NOMO-1 treated with DMSO at 0.1 percent for 48 hours (cell line): ENCODE measurements around the gene GNB1L.
"Not testable (repeated sequence)": the region's sequence is repeated elsewhere in the genome, so short reads cannot be mapped to it uniquely, and the experiment has no call there.

Source experiments
- DNase-seq: peaks from one replicate; lab custom pipeline; 2025; ENCODE audit not compliant: unreplicated experiment; lab: John Stamatoyannopoulos, UW

Gene GNB1L

DNA sequence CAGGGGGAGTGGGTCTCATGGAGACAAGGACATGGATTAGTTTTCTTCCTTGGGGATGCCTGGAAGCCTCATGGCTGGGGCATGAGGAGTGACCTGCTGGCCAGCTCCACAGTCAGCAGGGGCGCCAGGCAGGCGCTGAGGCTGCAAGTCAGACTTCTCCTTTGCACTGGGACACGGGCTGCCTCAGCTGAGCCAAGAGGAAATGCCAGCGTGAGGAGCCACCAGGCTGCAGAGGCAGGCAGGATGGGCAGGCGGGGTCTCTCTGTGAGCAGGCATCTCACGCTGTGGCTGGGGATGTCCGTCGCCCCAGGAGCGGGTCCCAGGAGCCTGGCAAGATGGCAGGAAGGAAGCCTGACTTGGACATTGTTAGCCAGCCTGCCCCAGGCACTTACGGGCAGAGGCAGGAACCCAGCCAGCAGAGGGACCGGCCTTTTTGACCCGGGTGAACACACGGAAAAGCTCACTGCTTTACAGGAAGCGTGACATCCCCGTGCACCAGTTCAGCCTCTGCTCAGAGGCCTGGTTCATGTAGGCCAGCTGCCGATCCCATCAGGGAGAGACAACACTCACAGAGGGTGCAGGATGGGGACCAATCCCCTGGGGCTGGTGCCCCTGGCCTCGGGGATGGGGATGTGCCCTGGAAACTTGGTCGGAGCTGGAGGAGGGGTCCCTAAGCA lies 10.2 kb downstream of the GNB1L start:
- no peak for DNase-seq

GRCh38 chr22:19843857-19844376 lies 10.8 kb downstream of the GNB1L start:
- DNase-seq, result no peak

DNA sequence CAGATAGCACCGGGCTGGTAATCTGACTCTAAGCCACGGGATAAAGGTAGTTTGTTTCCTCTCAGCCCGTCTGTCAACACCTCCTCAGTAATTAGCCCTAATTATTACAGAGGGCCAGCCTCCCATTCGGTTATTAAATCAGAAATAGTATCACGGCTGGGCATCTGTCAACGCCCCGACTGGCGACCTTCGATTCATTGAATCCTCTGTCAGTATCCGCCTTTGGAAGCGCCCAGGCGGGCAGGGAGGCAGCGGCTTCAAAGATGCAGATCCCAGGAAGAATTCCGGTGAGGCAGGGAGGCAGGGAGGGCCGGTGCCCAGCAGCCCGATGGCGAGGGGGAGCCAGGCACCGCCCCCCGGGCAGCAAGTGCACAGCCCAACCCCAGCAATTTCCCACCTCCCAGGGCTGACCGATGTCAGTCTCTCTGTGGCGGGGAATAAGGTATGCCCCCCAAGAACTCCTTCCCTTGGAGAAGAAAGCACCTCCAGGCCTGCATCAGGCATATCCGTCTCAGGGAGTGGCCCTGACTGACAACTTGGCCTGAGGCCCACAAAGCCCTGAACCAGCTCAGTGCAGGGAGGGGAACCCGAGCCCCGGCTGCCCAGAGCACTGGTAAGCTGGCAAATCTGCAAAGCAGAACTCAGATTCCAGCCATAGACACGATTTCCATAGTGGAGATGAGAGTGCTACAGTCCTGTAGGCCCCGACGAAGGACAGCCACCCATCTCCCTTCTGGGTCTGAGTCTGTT lies 11.4 kb downstream of the GNB1L start:
- DNase-seq, result no peak

DNA sequence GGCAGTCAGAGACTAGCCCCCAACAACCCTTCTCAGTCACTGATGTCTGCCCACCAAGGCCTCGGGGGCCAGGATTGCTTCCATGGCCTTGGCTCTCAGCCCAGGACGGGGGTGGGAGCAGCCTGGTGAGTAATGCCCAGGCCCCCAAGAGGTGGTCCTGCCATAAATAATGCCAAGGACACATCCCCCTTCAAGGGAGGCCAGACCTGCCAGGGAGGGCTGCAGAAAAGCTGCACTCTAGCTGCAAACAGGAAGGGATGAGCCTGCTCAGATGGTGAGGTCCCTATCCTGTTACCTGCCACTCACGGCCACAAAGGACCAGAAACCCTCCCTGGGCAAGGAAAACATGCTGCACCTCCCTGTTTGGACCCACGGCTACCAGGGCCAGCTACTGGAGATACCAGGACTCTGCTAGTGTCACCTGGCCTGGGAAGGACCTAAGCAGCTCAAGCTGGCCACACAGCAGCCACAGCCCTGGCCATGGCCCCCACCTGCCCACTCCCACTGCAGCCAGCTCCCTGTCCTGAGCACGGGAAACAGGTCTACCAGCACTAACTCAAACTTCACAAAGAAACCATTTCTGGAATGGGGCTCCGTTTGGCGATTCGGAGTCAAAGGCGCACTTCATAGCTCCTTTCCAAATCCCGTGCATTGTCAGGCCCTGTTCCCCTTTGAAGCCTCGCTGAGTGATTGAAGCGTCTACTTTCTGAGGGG lies 12.1 kb downstream of the GNB1L start:
- DNase-seq, result no peak

GRCh38 chr22:19841641-19842392 lies 12.9 kb downstream of the GNB1L start:
- DNase-seq, result no peak

DNA sequence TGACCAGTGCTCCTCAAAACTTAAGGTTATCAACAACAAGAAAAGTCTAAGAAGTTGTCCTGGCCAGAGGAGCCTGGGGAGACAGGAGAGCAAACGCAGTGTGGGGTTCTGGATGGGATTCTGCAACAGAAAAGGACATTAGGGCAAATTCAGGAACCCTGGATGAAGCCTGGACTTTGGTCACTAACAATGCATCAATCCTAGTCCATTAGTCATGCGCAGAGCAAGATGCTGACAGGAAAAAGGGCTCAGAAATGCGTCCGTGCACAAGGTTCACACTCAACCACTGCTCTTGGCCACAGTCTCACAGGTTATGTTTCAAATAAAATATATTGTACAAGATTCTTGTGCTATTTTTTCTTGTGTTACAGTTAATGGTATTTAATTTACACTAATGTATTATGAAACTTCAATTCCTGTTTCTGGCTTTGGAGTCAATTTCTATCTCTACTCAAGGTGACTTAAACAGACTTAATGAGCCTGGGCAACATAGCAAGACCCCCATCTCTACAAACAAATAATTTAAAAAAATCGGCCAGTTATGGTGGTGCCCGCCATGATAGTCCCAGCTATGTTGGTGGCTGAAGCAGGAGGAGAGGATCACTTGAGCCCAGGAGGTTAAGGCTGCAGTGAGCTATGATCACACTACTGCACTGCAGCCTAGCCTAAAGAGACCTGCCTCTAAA lies 13.6 kb downstream of the GNB1L start:
- DNase-seq, result no peak

- DNase-seq, result no peak
Observed at GRCh38 chr22:19840059-19840458, 14.6 kb downstream of the GNB1L start.

DNA sequence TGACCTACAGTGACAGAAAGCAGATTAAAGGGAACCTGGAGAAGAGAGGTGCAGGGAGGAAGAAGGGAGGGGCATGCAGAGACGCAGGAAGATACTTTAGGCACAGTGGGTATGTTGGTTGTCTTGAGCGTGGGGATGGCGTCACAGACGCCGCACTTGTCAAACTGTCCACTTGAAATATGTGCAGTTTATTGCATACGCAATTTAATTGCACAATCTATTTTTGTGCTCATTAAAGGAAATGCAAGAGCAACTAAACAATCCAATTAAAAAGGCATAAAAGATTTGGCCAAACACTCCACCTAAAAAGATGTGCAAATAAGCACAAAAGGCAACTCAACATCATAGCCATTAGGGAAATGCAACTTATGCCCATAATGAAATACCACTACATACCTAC lies 16.8 kb downstream of the GNB1L start:
- DNase-seq, result no peak

GRCh38 chr22:19836512-19836911 lies 18.2 kb downstream of the GNB1L start:
- no peak for DNase-seq

GRCh38 chr22:19834599-19834998 lies 20.1 kb downstream of the GNB1L start:
- no peak for DNase-seq

- not testable (repeated sequence) for DNase-seq
Observed at GRCh38 chr22:19833327-19833726, 21.3 kb downstream of the GNB1L start.

DNA sequence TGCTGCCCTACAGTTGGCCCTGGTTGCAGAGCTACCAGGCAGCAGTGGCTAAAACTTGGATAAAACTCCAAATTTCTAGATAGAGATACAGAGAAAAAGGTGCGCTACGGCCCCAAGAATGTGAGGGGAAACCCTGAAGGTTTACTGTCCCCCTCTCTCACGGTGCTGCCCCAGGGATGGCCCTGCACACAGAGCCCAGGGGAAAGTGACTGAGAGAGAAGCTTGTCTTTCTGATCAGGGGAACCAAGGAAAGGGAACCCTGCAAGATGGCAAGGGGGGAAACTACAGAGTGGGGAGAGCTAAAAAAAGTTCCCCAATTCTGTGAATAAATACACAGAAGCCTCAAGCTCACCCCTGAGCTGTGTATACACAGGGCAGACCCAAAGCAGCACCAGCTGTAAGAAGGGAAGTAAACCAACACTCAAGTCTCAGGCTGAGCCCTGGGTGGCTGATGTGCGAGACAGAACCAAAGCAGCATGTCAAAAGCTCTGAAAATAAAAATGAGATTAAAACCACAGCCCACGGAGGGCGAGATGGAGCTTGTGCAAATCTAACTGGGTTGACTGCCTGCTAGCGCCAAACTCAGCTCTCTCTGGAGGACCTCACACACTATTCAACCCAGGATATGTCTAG lies 22.1 kb downstream of the GNB1L start:
- DNase-seq, result no peak

GRCh38 chr22:19831979-19832378 lies 22.7 kb downstream of the GNB1L start:
- DNase-seq, result not testable (repeated sequence)

- DNase-seq, result no peak
Observed at GRCh38 chr22:19831016-19831415, 23.7 kb downstream of the GNB1L start.

- no peak for DNase-seq
Observed at GRCh38 chr22:19828035-19828401, 26.7 kb downstream of the GNB1L start.

DNA sequence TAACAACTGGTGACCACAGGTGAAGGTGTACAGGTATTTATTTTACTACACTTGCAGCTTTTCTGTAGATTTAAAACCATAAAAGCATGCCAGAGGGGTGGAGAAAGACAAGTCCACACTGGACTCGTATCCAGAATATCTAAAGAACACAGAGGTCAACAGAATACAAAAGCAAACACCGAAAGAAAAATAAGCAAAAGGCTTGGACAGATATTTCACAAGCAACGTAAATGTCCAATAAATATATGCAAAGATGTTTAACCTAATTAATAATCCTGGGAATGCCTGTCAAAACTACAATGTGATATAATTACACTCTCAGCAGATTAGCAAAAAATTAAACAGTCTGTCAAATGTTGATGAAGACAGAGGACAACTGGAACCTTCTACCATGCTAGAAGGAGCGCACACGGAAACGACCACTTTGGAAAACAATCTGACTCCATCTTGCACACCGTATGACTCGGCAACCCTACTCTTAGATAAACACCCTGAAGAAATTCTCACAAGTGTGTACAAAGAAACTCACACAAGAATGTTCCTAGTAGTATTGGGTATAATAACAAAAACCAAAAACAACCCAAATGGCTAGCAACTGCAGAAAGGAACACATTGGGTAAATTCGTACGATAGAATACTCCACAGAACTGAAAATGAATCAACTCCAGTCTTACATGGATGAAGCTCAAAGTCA lies 27.2 kb downstream of the GNB1L start:
- no peak for DNase-seq

GRCh38 chr22:19826619-19826950 lies 28.1 kb downstream of the GNB1L start:
- no peak for DNase-seq

DNA sequence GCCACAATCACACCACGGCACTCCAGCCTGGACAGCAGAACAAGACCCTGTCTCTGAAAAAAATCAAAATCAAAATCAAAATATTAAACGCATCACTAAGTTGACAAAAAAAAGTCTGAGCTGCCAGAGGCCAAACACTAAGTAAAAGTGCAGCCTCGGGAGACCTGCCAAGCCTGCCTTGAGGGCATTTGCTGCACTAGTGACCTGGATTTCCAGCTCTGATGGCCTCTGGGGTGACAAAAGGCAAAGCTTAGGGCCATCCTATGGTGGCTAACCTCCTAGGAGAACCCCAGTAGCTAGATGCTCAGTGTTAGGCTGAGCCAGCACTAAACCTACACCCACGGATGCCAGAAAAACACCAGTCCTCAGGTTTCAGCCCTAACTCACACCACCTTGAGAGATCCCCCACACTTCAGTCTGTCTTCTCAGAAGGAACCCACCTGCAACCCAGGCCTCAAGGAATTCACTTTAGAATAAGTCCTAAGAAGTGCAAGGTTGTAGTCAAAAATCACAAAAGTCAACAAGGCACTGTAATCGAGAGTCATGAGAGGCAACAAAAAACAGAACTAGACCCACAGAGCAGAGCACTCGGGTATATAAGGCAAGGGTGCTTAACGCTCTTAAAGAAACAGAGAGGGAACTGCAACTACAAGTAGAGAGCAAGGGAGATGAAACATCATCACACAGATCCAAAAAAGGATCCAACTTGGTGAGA lies 28.6 kb downstream of the GNB1L start:
- no peak for DNase-seq

- DNase-seq, result no peak
Observed at GRCh38 chr22:19824926-19825339, 29.7 kb downstream of the GNB1L start.
